Kidney (tissue), 14 donors: ENCODE results near the gene SMIM31. TPM values are rescaled to one million over a fixed set of nuclear protein-coding genes. Genes with fewer than 3 reads are reported as not detected.

Experiments
- DNase-seq, 5 donors: peaks; one replicate each; pipeline ENCODE4 v3.0.0-alpha.2; 2013 to 2020
- FAIRE-seq: peaks from 2 replicates; lab custom pipeline; 2012; peaks lifted over from hg19 to GRCh38; lab: Jason Lieb, UNC
- H3K27ac ChIP-seq, 2 donors: one replicate each; pipeline ENCODE4 v1.7.0; 2013; ENCODE audit warnings: low read depth in 2 of 2, low read length in 2 of 2, inconsistent platforms in 1 of 2
- H3K27me3 ChIP-seq: one replicate; pipeline ENCODE4 v1.7.1; 2013; ENCODE audit warnings: low read length, inconsistent platforms; ENCODE audit not compliant: control insufficient read depth, insufficient read depth
- H3K36me3 ChIP-seq, 3 donors: one replicate each; pipeline versions ENCODE4 v1.7.0 to v1.7.1; 2013; ENCODE audit warnings: low read length in 3 of 3, control low read depth in 1 of 3, inconsistent platforms in 1 of 3; ENCODE audit not compliant: insufficient read depth in 3 of 3, control insufficient read depth in 2 of 3
- H3K4me1 ChIP-seq, 3 donors: one replicate each; pipeline versions ENCODE4 v1.7.0 to v1.7.1; 2013; ENCODE audit warnings: low read length in 3 of 3, inconsistent platforms in 1 of 3, low read depth in 1 of 3; ENCODE audit not compliant: control insufficient read depth in 2 of 3, insufficient read depth in 2 of 3
- H3K4me3 ChIP-seq, 3 donors: one replicate each; pipeline versions ENCODE4 v1.7.0 to v1.8.1; 2013; ENCODE audit warnings: low read length in 3 of 3, control low read depth in 1 of 3, inconsistent platforms in 1 of 3
- H3K9ac ChIP-seq, 3 donors: one replicate each; pipeline versions ENCODE4 v1.7.0 to v1.7.1; 2013; ENCODE audit warnings: low read length in 3 of 3, control low read depth in 1 of 3, inconsistent platforms in 1 of 3
- H3K9me3 ChIP-seq, 3 donors: one replicate each; pipeline versions ENCODE4 v1.7.0 to v1.7.1; 2013; ENCODE audit warnings: low read length in 3 of 3, control low read depth in 1 of 3, inconsistent platforms in 1 of 3; ENCODE audit not compliant: control insufficient read depth in 2 of 3, insufficient read depth in 1 of 3
- CTCF ChIP-seq: IDR thresholded peaks from 3 replicates; pipeline ENCODE4 v1.5.1; 2012; ENCODE audit warnings: mild to moderate bottlenecking, moderate library complexity, borderline replicate concordance; ENCODE audit not compliant: insufficient read depth; ENCODE audit errors: extremely low read depth
- intact Hi-C: fragments of 100-400 bp; cut with DNase I; formaldehyde crosslinking; loops from one replicate; pipeline ENCODE4 v1.11.1; 2022
- polyA plus RNA-seq: library from polyadenylated mRNA; stranded (reverse); fragments of 350-450 nt; fragmentation: Illumina TruSeq; extraction: RNeasy Lipid Tissue Mini Kit (QIAGEN cat#74804); gene quantifications from one replicate; pipeline ENCODE4 v1.2.3, GENCODE V29; 2014; ENCODE audit warnings: low read depth, low replicate concordance; ENCODE audit not compliant: insufficient read depth
- total RNA-seq: library from RNA; stranded (reverse); fragmentation: NEBNext Ultra II Directional; extraction: Animal tissue kit (Norgen Biotek cat#: 25700); gene quantifications from one replicate; pipeline ENCODE4 v1.2.1, GENCODE V29; 2021
- donor health status: control.
- donor health status: control.
- donor health status: control.
- donor health status: control.
- donor health status: control.
- donor health status: DM: yes; HTN: yes; CAD: no.
- donor health status: Normal renal cell carcinoma (clear cell type).

The SMIM31 gene
- total and polyA plus RNA-seq, 2 donors from 2014 or later, result not detected

GRCh38 chr4:164755432-164755831, 1.5 kb downstream of the SMIM31 start:
- Histone ChIP-seq H3K27me3 (no peaks in the 10 kb centered on the region), H3K36me3 (no peaks in the 10 kb centered on the region), H3K9ac (no peak overlapping the region), H3K27ac (no peak overlapping the region), H3K4me3 (no peak overlapping the region), H3K9me3 (no peaks in the 10 kb centered on the region), H3K4me1 (no peaks in the 10 kb centered on the region)
- DNase-seq (no peak), FAIRE-seq (no peak)
- intact Hi-C loops, result no loop called here
- no peak for TF ChIP-seq CTCF

- intact Hi-C loops, result no loop called here
- Histone ChIP-seq H3K36me3 (no peaks in the 10 kb centered on the region), H3K27ac (no peak overlapping the region), H3K9me3 (no peaks in the 10 kb centered on the region), H3K4me3 (no peak overlapping the region), H3K4me1 (no peaks in the 10 kb centered on the region), H3K27me3 (no peaks in the 10 kb centered on the region), H3K9ac (no peak overlapping the region)
- DNase-seq, result no peak
- no peak for TF ChIP-seq CTCF
- FAIRE-seq, result no peak
Measured at GRCh38 chr4:164756686-164757085, 2.8 kb downstream of the SMIM31 start.

GRCh38 chr4:164761241-164761640, 7.3 kb downstream of the SMIM31 start:
- no peak for FAIRE-seq
- no peak overlapping the region for H3K27ac ChIP-seq

More at GRCh38 chr4:164761241-164761640, 7.3 kb downstream of the SMIM31 start:
- no peak for DNase-seq
- TF ChIP-seq CTCF, result no peak
- Histone ChIP-seq H3K4me1 (no peaks in the 10 kb centered on the region), H3K4me3 (no peak overlapping the region), H3K9ac (no peak overlapping the region), H3K36me3 (no peaks in the 10 kb centered on the region), H3K27me3 (no peaks in the 10 kb centered on the region), H3K9me3 (no peaks in the 10 kb centered on the region)
- intact Hi-C loops, result no loop called here
